BLaER1 treated with 17β-estradiol and CSF1 and Interleukin-3, amounts not matched to agents 10 nM and 100 nM (cell line): ENCODE measurements around the gene CYP2F1.
"Not testable (repeated sequence)": the region's sequence is repeated elsewhere in the genome, so short reads cannot be mapped to it uniquely, and the experiment has no call there.

Experiments
- H3K27ac ChIP-seq, 11 experiments: shearing (Covaris generic); formaldehyde crosslinking; 2 replicates each; pipeline ENCODE4 v1.8.1; 2022
- H3K27me3 ChIP-seq, 11 experiments: shearing (Covaris generic); formaldehyde crosslinking; 2 replicates each; pipeline ENCODE4 v1.8.1; 2022
- H3K36me3 ChIP-seq, 11 experiments: shearing (Covaris generic); formaldehyde crosslinking; 2 replicates each; pipeline ENCODE4 v1.8.1; 2022
- H3K4me1 ChIP-seq, 10 experiments: shearing (Covaris generic); formaldehyde crosslinking; 2 replicates each; pipeline ENCODE4 v1.8.1; 2022
- H3K4me2 ChIP-seq, 11 experiments: shearing (Covaris generic); formaldehyde crosslinking; 2 replicates each; pipeline ENCODE4 v1.8.1; 2022
- H3K4me3 ChIP-seq, 10 experiments: shearing (Covaris generic); formaldehyde crosslinking; 2 replicates each; pipeline ENCODE4 v1.8.1; 2022
- H3K9ac ChIP-seq, 11 experiments: shearing (Covaris generic); formaldehyde crosslinking; 2 replicates each; pipeline ENCODE4 v1.8.1; 2022
- H3K9me3 ChIP-seq, 11 experiments: shearing (Covaris generic); formaldehyde crosslinking; replicated peaks in 1 of 11; 2 replicates each; pipeline ENCODE4 v1.8.1; 2022
- H4K20me1 ChIP-seq, 11 experiments: shearing (Covaris generic); formaldehyde crosslinking; 2 replicates each; pipeline ENCODE4 v1.8.1; 2022
- Cebpa-rat ChIP-seq, 11 experiments: shearing (Covaris generic); IDR thresholded peaks; 2 replicates each; pipeline ENCODE4 v1.8.1; 2022

Gene CYP2F1

GRCh38 chr19:41123716-41124294 lies 9.6 kb downstream of the CYP2F1 start:
- H3K9me3 ChIP-seq: no peaks in the 10 kb centered on the region
- H3K4me2 ChIP-seq: no peak overlapping the region
- H3K4me3 ChIP-seq: no peak overlapping the region
- no peaks in the 10 kb centered on the region for H4K20me1 ChIP-seq
- no peak overlapping the region for H3K9ac ChIP-seq
- H3K27ac ChIP-seq: no peak overlapping the region
- H3K4me1 ChIP-seq: peaks cover 14 to 25% (median 22%) of the 10 kb centered on the region in 10 experiments
- no peaks in the 10 kb centered on the region for H3K27me3 ChIP-seq
- H3K36me3 ChIP-seq: no peaks in the 10 kb centered on the region
- TF ChIP-seq Cebpa-rat (IDR thresholded peaks at IDR 0.05): no peak

- H4K20me1 ChIP-seq, H3K27me3 ChIP-seq, H3K4me2 ChIP-seq, H3K27ac ChIP-seq, H3K9me3 ChIP-seq, H3K9ac ChIP-seq, H3K4me3 ChIP-seq, H3K36me3 ChIP-seq: not testable (repeated sequence)
- peaks cover 0 to 11% (median 8%) of the 10 kb centered on the region in 10 experiments; a peak in 11 of 20 replicates for H3K4me1 ChIP-seq
Observed at GRCh38 chr19:41126765-41127203, 12.6 kb downstream of the CYP2F1 start.

- H3K4me2 ChIP-seq: peak overlapping the region; percentile 56 to 93 (median 74); a peak in 17 of 22 replicates
- not testable (repeated sequence) for H3K9me3 ChIP-seq, H3K36me3 ChIP-seq, H3K27me3 ChIP-seq, H3K9ac ChIP-seq, H3K27ac ChIP-seq, H4K20me1 ChIP-seq, H3K4me3 ChIP-seq
- peaks cover 0 to 11% (median 8%) of the 10 kb centered on the region in 10 experiments; a peak in 11 of 20 replicates for H3K4me1 ChIP-seq
Observed at GRCh38 chr19:41127362-41127761, 13.1 kb downstream of the CYP2F1 start.

- not testable (repeated sequence) for H3K9me3 ChIP-seq
- Histone ChIP-seq H3K4me3 (peak overlapping the region in 9 of 10 experiments; percentile 12 to 54 (median 41); a peak in 9 of 20 replicates), H3K4me2 (peak overlapping the region; percentile 56 to 93 (median 74))
Observed at GRCh38 chr19:41127801-41128300, 13.6 kb downstream of the CYP2F1 start.

GRCh38 chr19:41128692-41129091 lies 14.5 kb downstream of the CYP2F1 start:
- H3K9ac ChIP-seq: no peak overlapping the region
- H4K20me1 ChIP-seq: no peaks in the 10 kb centered on the region
- no peaks in the 10 kb centered on the region for H3K36me3 ChIP-seq
- no peak overlapping the region for H3K4me3 ChIP-seq
- no peaks in the 10 kb centered on the region for H3K9me3 ChIP-seq
- no peak for TF ChIP-seq Cebpa-rat (IDR thresholded peaks at IDR 0.05)
- H3K27me3 ChIP-seq: no peaks in the 10 kb centered on the region
- no peak overlapping the region for H3K27ac ChIP-seq
- peak overlapping the region; percentile 56 to 93 (median 74); a peak in 21 of 22 replicates for H3K4me2 ChIP-seq
- H3K4me1 ChIP-seq: peaks cover 0 to 11% (median 8%) of the 10 kb centered on the region in 10 experiments; a peak in 11 of 20 replicates

More at GRCh38 chr19:41127801-41128300, 13.6 kb downstream of the CYP2F1 start:
- not testable (repeated sequence) for H3K36me3 ChIP-seq, H3K27ac ChIP-seq, H4K20me1 ChIP-seq, H3K27me3 ChIP-seq
- H3K4me1 ChIP-seq: peaks cover 0 to 11% (median 8%) of the 10 kb centered on the region in 10 experiments; a peak in 11 of 20 replicates
- H3K9ac ChIP-seq: peak overlapping the region in 2 of 11 experiments; percentile 1 to 46; a peak in 2 of 22 replicates

- H3K4me1 ChIP-seq: peaks cover 0 to 11% (median 8%) of the 10 kb centered on the region in 10 experiments; a peak in 11 of 20 replicates
- no peak overlapping the region for H3K9ac ChIP-seq
- H3K9me3 ChIP-seq: no peaks in the 10 kb centered on the region
- no peak overlapping the region for H3K4me2 ChIP-seq
- H3K36me3 ChIP-seq: no peaks in the 10 kb centered on the region
- H4K20me1 ChIP-seq: no peaks in the 10 kb centered on the region
- no peak for TF ChIP-seq Cebpa-rat (IDR thresholded peaks at IDR 0.05)
- H3K27ac ChIP-seq: no peak overlapping the region
- H3K27me3 ChIP-seq: peaks cover 0 to 13% (median 0%) of the 10 kb centered on the region in 11 experiments; a peak in 3 of 22 replicates
- no peak overlapping the region for H3K4me3 ChIP-seq
Observed at GRCh38 chr19:41131186-41131585, 17.0 kb downstream of the CYP2F1 start.

GRCh38 chr19:41133260-41133659 lies 19.0 kb downstream of the CYP2F1 start:
- H3K4me1 ChIP-seq: peaks cover 0 to 6% (median 3%) of the 10 kb centered on the region in 10 experiments; a peak in 8 of 20 replicates
- no peaks in the 10 kb centered on the region for H3K36me3 ChIP-seq
- no peak overlapping the region for H3K4me3 ChIP-seq
- no peaks in the 10 kb centered on the region for H3K9me3 ChIP-seq
- H3K9ac ChIP-seq: no peak overlapping the region
- no peak for TF ChIP-seq Cebpa-rat (IDR thresholded peaks at IDR 0.05)
- H3K27me3 ChIP-seq: peaks cover 0 to 13% (median 0%) of the 10 kb centered on the region in 11 experiments; a peak in 3 of 22 replicates
- H3K4me2 ChIP-seq: no peak overlapping the region
- H3K27ac ChIP-seq: no peak overlapping the region
- no peaks in the 10 kb centered on the region for H4K20me1 ChIP-seq

- TF ChIP-seq Cebpa-rat (IDR thresholded peaks at IDR 0.05): no peak
- H3K9ac ChIP-seq: no peak overlapping the region
Observed at GRCh38 chr19:41134616-41135015, 20.4 kb downstream of the CYP2F1 start.

GRCh38 chr19:41135390-41136384 lies 21.5 kb downstream of the CYP2F1 start:
- not testable (repeated sequence) for H3K36me3 ChIP-seq, H3K9ac ChIP-seq, H3K4me1 ChIP-seq, H3K9me3 ChIP-seq, H3K27ac ChIP-seq, H3K4me3 ChIP-seq, H4K20me1 ChIP-seq
- Histone ChIP-seq H3K27me3 (peaks cover 0 to 13% (median 0%) of the 10 kb centered on the region in 11 experiments; a peak in 3 of 22 replicates), H3K4me2 (peak overlapping the region in 2 of 11 experiments; percentile 14 to 26; a peak in 2 of 22 replicates)

More at GRCh38 chr19:41134616-41135015, 20.4 kb downstream of the CYP2F1 start:
- H3K36me3 ChIP-seq: no peaks in the 10 kb centered on the region
- H3K9me3 ChIP-seq: no peaks in the 10 kb centered on the region
- peaks cover 0 to 13% (median 0%) of the 10 kb centered on the region in 11 experiments; a peak in 3 of 22 replicates for H3K27me3 ChIP-seq
- no peaks in the 10 kb centered on the region for H3K4me1 ChIP-seq
- H3K27ac ChIP-seq: no peak overlapping the region
- H4K20me1 ChIP-seq: no peaks in the 10 kb centered on the region
- no peak overlapping the region for H3K4me2 ChIP-seq
- H3K4me3 ChIP-seq: no peak overlapping the region
